ENCODE results near the gene GOT1.

The GOT1 gene

DNA sequence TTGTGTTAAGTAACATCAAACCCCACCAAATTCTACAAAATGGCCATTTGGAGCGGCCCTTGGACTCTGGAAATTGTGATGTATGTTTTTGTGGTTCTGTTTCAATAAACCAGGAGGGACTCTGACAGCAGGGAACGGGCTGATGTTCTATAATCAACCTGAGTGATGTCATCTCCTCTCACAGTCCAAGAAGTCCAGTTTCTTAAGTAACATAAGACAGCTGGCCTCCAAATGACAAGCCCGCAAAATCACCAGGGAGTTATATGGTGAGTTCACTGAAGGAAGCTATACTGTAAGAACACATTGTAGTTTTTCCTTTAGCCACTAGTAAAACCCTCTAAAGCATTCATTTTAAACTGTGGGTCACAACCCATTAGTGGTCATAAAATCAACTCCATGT, 34.0 kb downstream of the GOT1 start:
- no peak for DNase-seq (ENCODE audit: low read depth in 2 of 2, low spot score in 1 of 2)

DNA sequence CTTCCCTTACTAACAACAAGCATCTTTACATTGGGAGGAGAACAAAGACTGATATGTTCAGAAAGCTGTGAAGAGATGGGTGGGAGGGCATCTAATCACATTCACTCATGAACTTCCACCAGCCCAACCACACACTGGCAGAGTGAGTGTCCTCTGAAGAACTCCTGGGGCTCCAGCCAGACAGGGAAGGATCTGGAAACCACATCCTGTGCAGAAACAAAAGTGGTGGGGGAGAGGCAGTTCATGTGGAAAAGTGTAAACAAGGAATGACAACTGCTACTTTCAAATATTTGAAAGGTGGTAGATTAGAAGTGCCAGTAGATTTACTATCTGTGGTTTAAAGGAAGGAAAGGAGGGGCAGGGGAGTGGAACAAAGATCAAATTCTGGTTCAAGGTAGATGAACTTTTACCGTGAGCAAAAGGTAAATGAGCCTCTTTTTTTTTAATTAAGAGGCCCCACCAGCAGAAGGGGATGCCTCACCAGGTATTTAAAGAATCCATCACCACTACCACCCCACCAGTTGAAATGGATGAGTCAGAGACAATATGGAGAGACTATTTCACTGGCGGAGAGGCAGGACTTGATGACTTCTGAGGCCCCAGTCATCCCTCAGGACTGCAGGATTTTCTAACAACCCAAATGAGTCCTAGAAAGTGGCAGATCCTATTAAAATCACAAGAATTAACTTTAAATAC, 34.5 kb downstream of the GOT1 start:
- DNase-seq (ENCODE audit: low read depth in 2 of 2, low spot score in 1 of 2): no peak

DNA sequence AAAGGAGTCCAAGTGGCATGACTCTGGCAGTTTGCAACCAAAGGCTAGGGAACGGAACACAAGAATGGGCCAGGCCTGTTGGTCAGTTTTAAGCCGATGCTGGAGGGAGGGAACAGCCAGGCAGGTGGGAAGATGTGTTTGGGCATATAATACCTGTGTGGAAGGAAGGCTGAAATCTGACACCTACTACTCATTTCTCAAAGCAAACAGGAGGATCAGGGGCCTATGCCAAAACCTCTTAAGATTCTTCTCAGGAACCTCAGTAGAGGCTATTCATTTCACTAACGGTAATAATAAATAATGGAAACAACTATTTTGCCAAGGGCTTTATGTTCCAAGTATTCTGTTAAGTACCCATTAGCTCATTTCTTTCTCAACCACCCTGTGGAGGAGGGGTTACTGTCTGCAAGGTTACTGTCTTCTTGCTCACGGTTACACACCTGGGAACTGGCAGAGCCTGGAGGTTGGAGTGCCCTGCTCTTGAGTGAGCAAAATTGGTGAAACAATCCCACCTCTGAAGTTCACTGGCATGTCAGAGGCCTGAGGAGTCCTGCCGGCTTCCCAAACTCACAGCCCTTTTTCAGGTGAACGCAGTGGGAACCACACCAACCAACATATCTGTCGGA, 35.5 kb downstream of the GOT1 start:
- DNase-seq (ENCODE audit: low read depth in 2 of 2, low spot score in 1 of 2): no peak

DNA sequence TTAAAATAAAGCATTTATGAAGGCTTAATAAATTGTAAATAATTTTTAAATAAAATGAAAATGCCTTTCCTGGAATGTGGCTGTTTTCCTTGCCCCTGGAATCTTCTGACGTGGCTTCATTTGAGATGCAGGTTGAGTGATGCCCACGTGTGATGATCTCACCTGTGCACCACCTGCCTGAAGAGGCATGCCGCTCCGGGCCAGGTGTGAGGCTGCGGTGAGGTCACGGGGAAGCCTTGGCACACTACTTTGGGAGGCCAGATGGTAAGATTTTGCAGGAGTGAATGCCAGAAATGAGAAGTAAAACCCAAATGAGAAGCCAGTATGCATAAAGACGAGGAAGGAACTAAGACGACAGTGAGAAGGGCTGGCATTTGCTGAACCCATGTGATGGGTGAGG, 36.2 kb downstream of the GOT1 start:
- DNase-seq (ENCODE audit: low read depth in 2 of 2, low spot score in 1 of 2): no peak

DNA sequence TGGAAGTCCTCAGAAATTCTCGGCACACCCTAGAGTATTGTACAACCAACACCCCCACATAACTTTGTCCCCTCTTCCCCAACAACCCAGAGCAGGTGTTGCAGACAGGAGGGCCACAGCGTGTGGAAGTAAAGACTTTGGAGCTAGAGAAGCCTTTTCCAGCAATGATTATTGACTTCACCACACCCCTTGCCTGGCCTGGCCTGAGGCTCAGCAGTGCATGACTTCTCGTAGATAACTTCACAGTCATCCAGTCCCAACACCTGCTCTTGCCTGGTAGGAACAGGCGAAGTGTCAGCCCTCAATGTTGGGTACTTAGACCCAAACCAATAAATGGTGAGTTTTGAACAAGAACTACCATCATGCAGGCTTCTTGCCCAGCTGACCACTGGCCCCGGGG, 36.7 kb downstream of the GOT1 start:
- no peak for DNase-seq (ENCODE audit: low read depth in 2 of 2, low spot score in 1 of 2)

DNA sequence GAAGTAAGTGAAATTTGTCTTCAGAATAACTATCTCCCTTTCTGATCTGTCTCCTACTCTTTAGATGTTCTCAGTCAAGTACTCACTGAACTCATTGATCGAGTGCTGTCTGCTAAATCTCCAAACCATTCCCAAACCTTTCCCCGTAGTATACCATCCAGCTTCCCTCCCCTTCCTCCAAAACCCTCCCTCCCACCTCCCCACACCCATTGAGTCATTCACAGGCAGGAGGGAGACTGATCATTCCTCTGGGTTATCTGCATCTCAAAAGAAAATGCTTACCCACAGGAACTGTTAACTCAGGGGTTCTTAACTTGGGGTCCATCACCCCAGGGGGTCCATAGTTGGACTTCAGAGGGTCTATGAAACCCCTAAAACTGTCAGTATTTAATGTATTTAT, 37.4 kb downstream of the GOT1 start:
- DNase-seq (ENCODE audit: low read depth in 2 of 2, low spot score in 1 of 2): no peak

DNA sequence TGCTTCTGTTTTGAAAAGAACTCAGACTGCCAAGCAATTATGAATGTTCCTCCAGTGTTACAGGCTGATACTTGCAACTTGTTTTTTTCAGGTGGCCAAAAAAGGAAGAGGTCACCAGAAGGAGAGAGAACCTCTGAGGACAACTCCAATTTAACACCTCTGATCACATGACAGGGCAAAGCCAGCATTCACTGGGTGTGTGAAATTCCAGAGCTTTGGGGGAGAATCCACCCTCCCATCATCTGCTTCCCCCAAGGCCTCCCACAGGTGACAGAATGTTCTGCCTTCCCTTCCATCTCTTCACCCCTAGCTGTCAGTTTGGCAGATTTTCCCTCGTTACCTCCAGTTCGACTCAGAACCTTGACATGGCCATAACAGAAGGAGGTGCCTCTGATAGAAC, 39.1 kb downstream of the GOT1 start:
- no peak for DNase-seq (ENCODE audit: low read depth in 2 of 2, low spot score in 1 of 2)

DNA sequence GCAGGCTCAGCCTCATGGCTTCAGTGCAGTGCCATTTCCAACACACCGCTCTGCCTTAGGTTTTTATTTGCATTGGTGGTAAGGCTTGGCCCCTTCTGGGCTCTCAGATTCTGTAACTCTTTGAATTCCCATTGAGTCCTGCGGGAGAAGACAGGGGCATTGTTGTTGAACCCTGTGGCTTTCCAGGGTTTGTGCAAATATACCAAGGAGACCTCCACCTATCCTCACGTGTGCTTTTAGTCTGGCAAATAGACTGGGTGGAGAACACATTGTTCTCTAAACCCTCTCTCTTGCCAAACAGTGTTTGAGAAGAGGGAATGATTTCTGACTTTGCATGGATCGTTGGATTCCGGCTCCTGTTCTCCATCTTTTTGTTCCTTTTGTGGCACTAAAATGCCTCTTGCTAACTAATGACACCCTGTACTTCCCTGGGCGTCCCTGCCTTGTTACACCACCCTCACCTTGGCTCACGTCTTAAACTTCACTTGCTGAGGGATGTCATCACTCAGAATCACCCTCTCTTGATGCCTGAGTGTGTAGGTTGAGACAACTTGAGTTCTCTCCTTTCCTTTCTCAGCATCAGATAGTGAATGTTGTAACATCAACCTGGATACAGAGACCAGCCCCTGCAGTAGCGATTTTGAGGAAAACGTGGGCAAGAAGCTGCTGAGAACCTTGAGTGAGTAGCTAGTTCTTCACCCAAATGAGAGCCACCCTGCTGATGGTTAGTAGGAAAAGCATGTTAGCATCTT, 40.5 kb downstream of the GOT1 start:
- no peak for DNase-seq (ENCODE audit: low read depth in 2 of 2, low spot score in 1 of 2)

DNA sequence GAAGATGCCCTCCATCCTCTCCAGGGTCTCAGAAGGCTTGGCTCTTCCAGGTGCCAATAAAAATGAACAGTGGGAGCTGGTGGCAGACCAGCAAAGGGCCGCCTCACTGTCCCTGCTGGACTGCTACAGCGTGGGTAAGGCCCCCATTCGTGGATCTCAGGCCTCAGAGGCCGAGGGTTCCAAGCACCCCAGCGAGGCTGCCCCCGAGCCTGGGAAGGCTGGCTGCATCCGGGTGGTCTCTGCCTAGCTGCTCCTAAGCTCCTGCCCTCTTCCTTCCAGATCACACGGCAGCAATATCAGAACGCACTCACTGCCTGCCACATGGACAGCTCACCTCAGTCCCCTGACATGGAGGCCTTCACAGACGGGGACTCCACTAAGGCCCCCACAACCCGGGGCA, 42.9 kb downstream of the GOT1 start:
- DNase-seq (ENCODE audit: low read depth in 2 of 2, low spot score in 1 of 2): no peak

DNA sequence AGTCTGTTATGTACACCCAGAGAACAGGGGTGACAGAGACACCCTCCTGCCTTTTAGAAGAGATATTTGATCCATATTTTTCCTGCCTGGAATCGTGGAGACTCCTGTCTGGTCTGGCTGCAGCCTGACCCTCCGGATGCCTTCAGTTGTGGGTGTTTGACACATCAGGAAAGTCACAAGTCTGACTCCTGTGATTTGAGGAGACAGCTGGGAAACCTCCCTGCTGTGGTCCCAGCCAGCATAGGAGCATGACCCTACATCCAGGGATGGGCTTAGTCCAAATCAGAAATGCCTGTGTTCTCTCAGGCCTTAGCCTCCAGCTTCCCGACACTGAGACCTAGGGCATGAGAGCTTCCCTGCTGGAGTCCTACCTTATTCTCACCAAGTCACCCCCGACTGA, 43.4 kb downstream of the GOT1 start:
- DNase-seq (ENCODE audit: low read depth in 2 of 2, low spot score in 1 of 2): no peak

DNA sequence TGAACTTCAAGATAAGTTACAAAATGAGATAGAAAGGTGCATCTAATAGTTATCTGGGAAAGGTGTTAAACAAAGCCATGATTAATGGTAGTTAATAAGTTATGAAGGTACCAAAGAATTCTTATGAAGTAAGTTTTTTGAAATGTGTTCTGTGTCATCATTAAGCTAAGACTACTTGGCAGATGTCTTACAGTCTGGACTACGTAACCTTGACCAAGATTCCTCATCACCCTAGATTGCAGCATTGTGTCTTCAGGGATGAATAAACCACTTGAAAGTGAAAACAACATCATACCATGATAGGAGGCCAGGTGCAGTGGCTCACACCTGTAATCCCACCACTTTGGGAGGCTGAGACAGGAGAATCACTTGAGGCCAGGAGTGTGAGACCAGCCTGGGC, 48.2 kb downstream of the GOT1 start:
- no peak for DNase-seq (ENCODE audit: low read depth in 2 of 2, low spot score in 1 of 2)

DNA sequence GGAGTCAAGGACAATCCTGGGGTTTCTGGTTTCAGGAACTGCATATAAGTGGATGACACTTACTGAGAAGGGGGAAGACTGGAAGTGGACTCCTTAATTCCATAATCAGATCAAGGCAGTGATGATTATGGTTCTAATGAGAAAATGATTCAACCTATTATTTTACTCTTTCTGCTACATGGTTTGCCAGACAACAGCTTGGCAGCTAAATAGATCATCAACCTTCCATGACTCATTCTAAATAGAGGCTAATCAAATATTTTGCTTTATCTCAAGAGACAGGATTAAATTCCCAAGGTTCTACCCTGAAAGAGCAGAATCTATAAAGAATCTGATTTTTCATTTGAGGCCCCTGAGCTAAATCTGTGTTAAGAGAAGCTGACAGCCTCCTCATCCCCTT, 55.0 kb downstream of the GOT1 start:
- DNase-seq (ENCODE audit: low read depth in 2 of 2, low spot score in 1 of 2): no peak

DNA sequence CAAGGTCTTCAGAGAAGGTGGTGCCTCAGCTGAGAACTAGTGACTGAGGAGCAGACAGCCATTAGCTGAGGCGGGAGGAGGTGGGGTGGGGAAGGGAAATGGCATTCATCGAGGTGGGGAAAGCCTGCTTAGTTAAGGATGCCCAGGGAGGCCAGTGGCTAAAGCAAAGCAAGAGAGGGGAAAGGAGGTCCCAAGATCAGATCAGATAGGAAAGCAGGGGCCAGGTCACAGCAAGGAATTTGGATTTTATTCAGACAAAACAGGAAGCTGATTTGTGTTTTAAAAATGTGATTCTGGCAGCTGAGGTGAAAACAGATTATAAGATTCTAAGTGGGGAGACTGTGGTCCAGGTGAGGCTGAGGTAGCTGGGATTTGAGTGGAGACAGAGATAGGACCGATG, 55.5 kb downstream of the GOT1 start:
- DNase-seq (ENCODE audit: low read depth in 2 of 2, low spot score in 1 of 2): no peak

DNA sequence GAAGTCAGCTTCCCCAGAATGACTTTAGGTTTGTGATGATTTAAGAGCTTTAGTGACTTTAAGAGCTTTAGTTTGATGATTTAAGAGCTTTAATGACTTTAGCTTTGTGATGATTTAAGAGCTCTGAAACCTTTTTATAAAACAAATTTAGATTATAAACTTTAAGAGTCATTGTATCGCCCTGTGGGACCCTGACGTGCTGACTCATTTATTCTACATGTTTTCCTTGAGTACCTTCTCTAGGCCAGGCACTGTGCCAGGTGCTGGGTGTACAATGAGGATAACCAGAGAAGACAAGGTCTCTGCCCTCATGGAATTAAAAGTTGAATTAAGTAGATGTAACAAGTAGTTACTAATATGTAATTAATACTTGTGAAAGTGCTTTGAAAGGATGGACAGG, 55.9 kb downstream of the GOT1 start:
- no peak for DNase-seq (ENCODE audit: low read depth in 2 of 2, low spot score in 1 of 2)

DNA sequence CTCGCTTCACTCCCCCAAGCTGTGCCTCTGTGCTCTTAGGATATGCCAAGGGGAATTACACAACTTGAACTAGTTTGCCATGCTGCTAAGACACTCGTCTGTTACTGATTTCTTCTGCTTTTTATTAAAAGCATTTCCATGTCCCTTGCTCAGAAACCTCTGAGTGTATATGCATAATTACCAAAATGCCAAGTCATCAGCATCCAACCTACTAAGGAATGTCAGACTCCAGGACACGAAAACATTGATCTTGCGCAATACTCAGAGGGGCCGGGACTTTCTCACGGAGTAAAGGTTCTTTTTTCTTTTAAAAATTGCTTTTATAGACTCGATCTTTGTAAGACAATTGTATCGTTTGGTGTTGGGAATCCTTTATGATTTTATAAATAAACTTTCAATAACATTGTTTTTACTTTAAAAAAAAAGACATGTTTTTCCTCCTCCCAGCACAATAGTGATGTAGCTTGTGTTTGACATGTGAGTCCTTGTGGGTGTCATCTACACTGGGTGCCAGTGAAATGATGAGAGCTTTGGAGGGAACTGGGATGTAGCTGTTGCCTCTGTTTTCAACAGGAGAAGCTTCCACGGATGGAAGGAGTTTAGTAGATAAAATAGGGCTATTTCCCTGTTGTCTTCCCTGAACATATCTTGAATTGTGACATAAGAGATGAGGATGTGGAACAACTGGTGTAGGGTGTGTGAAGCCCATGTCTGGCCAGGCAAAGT, 57.7 kb downstream of the GOT1 start:
- no peak for DNase-seq (ENCODE audit: low read depth in 2 of 2, low spot score in 1 of 2)

DNA sequence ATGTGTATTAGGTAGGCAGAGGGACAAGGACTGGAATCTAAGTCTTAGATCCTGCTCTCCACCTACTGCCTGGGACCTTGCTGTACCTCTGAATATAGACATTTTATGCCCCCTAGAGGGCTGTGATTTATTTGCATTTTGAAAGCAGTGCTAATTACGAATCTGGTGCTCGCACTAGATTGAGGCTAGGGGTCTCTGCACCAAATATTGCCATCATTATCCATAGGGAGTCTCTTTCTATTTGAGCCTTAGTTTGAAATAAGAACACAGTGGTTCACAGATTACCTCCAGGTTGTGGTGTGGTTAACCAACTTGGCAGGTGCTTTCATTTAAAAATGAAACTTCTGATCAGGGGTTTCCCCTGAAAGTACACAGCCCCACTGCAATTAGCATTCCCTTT, 59.4 kb downstream of the GOT1 start:
- no peak for DNase-seq (ENCODE audit: low read depth in 2 of 2, low spot score in 1 of 2)

DNA sequence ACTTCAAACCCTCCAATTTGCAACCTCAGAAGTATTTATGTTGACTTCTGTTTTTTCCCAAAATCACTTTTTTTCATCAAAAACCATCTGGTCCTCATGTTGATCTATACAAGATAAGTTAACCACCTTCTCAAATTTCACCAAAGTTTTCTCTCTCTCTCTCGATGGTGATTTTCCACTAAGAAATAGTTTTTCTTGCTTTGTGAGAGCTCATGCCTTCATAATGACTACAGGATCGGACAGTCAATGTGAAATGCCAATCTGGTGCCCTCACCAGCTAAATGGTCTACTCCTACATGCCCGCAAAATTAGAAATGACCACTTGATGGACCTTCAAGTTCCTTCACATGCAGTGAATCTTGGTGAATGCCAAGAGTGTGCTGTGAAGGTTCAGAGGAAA, 60.9 kb downstream of the GOT1 start:
- no peak for DNase-seq (ENCODE audit: low read depth in 2 of 2, low spot score in 1 of 2)

DNA sequence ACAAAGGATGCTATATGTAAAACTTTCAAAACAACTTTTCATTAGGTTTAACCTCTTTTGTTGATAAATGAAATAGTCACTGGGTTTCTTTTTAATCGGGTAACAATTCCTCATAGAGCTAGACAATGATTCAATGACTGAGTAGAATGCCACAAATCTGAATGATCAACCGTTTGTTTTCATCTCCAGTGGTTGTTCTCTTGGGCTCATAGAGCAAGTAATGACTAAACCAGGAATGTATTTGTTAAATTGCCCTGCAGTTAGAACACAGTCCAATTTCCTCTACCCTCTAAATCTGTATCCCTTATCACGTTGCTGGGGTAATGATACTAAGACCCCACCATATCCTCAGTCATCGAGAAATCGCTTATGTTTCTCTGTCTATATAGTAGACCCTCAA, 61.3 kb downstream of the GOT1 start:
- no peak for DNase-seq (ENCODE audit: low read depth in 2 of 2, low spot score in 1 of 2)

DNA sequence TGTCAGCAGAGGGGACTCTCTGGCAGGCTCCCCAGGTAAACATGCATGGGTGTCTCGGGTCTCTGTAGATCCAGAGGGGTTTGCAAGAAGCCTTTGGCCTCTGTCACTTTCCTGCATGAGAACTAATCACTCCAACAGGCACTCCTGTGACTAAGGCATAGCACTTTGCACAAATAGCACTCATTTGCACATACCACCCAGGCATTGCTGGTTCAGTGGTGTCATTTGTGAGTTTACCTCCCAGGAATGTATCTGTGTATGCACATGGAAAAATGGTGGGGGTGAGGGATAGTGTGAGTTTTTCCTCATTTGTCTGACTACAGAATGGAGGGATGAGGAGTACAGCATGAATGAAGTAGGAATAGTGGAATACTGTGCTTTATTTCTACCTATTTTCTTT, 61.8 kb downstream of the GOT1 start:
- no peak for DNase-seq (ENCODE audit: low read depth in 2 of 2, low spot score in 1 of 2)

DNA sequence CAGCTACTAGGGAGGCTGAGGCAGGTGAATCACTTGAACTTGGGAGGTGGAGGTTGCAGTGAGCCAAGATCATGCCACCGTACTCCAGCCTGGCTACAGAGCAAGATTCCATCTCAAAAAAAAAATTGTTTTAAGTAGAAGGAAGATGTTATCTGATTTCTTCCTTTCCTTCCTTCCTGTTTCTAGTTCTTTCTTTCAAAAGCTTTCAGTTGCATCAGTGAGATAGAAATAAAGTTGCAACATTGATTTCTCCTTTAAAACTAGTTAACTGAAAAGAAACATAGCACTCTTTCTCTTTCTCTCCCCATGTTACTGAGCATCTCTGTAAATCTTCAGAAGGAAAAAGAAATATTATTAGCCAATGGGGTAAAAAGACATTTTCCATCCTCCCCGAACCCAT, 63.8 kb downstream of the GOT1 start:
- no peak for DNase-seq (ENCODE audit: low read depth in 2 of 2, low spot score in 1 of 2)

DNA sequence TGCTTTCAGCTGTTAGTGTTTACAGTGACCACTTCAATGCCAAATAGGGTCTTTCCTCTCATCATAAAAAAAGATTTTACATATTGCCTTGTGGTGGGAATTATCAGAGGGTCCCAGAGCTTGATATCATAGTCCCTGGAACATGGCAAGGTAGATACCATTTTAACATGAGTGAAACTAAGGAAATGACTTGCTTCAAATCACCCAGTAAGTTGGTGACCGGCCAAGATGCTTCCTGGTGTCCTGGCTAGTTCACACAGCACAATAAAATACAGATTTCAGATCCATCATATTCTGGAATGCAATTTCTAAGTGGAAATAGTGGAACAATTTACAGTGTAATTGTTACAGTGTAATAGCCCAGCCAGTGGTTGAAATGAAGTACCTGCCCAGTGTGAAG, 64.7 kb downstream of the GOT1 start:
- DNase-seq (ENCODE audit: low read depth in 2 of 2, low spot score in 1 of 2): no peak

DNA sequence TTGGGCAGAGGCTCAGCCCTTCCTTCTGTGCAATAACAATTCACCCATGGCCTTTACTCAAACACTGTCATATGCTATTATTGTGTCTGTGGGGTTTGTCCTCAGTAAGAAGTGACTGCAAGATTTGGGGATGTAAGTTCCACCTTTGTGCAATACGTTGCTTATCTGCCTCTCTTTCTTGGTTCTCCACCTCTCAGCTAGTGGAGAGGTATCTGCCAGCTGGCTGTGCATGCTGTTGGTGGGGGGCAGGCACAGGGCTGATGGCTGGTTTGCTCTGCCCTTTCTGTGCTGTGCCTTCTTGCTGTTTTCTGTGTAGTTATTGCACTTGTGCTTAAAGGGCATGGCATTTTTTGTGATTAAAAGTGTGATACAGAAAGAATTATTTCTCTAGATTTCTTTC, 65.1 kb downstream of the GOT1 start:
- DNase-seq (ENCODE audit: low read depth in 2 of 2, low spot score in 1 of 2): no peak
